Vagina (tissue), 2 donors: Measurements from ENCODE around the gene MPPED1.

Experiments
- CTCF ChIP-seq, 3 experiments: fragments of 450-650 bp in 2 of 3; fragments of 200-600 bp in 1 of 3; sonication (generic) in 1 of 3; IDR thresholded peaks; one replicate each; pipeline ENCODE4 v1.5.1; 2017 to 2019; ENCODE audit warnings: antibody characterized with exemption in 3 of 3, mild to moderate bottlenecking in 2 of 3, moderate library complexity in 2 of 3
- POLR2A ChIP-seq, 2 donors: fragments of 450-650 bp; IDR thresholded peaks; one replicate each; pipeline ENCODE4 v1.6.1; 2017; ENCODE audit warnings: antibody characterized with exemption in 2 of 2, mild to moderate bottlenecking in 2 of 2, moderate library complexity in 2 of 2
- POLR2AphosphoS5 ChIP-seq, 2 donors: sonication (generic); formaldehyde crosslinking; IDR thresholded peaks; one replicate each; pipeline ENCODE4 v1.9.0; 2017; ENCODE audit warnings: antibody characterized with exemption in 2 of 2, mild to moderate bottlenecking in 2 of 2, low read depth in 1 of 2; ENCODE audit not compliant: insufficient read depth in 1 of 2

DNA sequence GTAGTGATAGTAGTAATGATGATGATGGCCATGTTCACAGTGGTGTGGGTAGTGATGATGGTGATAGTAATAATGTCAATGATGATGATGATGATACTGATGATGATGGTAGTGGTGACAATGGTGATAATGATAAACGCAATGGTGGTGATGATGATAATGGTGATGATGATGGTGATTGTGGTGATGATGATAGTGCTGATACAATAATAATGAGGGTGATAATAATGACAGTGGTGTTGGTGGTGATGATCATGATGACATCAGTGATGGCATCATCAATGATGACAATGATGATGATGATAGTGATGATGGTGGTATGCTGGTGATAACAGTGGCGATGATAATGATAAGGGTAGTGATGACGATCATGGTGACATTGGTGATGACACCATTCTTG, 92.3 kb downstream of the MPPED1 start:
- TF ChIP-seq POLR2A (IDR thresholded peaks at IDR 0.05): no peak
- no peak for TF ChIP-seq CTCF (IDR thresholded peaks at IDR 0.05)
- no peak for TF ChIP-seq POLR2AphosphoS5 (IDR thresholded peaks at IDR 0.05; ENCODE audit: insufficient read depth in 1 of 2, low read depth in 1 of 2)
